ENCODE measurements around the gene DAPK3.

DAPK3 gene

DNA sequence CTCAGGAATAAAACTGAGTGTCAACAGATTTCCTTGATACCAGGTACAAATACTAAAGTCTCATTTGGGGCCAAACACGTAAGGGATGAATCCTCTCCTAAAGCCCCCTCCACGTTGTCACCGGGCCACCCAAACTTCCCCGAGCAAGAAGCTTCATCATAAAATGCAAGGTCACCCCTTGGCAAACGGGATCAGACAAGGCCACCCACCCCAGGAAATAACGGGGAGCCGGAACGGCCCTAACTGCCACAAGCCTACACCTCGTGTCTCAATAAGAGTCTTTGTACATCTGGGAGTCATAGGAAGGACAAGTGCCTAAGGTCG, 13.6 kb upstream of the DAPK3 start:
- peaks cover 47 to 48% (median 47%) of the 10 kb centered on the region in 3 donors for H3K36me3 ChIP-seq
- H3K9me3 ChIP-seq: no peaks in the 10 kb centered on the region
- H3K4me3 ChIP-seq: peak overlapping the region; percentile 75 to 89
- H3K27me3 ChIP-seq: no peaks in the 10 kb centered on the region
- H3K4me1 ChIP-seq: peaks cover 0 to 57% (median 43%) of the 10 kb centered on the region in 4 donors
- DNase-seq: no peak
- intact Hi-C loops (cut with DNase I; ENCODE audit: low total_unique reads): loop anchor here (10.0 kb wide), 2 partner anchors 140 to 200 kb away; partner anchors contain the start of genes ANKRD24, MAP2K2 and SIRT6
- peak overlapping the region; percentile 91 to 94 for H3K27ac ChIP-seq
- TF ChIP-seq, protein P1, sequence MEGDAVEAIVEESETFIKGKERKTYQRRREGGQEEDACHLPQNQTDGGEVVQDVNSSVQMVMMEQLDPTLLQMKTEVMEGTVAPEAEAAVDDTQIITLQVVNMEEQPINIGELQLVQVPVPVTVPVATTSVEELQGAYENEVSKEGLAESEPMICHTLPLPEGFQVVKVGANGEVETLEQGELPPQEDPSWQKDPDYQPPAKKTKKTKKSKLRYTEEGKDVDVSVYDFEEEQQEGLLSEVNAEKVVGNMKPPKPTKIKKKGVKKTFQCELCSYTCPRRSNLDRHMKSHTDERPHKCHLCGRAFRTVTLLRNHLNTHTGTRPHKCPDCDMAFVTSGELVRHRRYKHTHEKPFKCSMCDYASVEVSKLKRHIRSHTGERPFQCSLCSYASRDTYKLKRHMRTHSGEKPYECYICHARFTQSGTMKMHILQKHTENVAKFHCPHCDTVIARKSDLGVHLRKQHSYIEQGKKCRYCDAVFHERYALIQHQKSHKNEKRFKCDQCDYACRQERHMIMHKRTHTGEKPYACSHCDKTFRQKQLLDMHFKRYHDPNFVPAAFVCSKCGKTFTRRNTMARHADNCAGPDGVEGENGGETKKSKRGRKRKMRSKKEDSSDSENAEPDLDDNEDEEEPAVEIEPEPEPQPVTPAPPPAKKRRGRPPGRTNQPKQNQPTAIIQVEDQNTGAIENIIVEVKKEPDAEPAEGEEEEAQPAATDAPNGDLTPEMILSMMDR (IDR thresholded peaks at IDR 0.05): no peak

DNA sequence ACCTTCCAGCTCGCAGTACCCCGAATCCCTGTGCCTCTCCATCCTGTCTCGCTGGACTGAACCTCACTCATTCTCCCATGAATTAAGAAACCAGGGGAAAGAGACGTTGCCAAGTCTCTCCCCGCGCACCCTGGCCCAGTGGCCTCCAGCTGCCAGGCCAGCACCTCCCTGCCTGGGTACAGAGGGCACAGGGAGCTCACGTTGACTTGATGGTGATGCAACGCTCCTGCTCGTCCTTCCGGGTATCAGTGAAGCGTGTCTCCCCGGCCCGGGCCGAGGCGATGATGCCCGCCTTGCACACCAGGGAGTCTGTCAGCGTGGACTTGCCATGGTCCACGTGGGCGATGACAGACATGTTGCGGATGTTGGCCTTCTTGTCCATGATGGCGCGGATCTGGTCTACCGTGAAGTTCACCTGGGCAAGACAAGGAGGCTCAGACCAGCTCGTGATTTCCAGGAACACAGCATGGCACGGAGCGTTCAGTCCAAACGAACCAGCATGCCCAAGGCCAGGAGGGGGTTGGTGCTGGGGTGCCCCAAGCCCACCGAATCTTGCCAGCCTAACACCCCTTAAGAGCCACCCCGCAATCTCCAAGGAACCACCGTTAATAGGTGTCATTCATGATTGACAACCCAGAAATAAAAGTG, 13.2 kb upstream of the DAPK3 start:
- intact Hi-C loops (cut with DNase I; ENCODE audit: low total_unique reads): loop anchor here (10.0 kb wide), 2 partner anchors 141 to 201 kb away; partner anchors contain the start of genes ANKRD24, MAP2K2 and SIRT6
- Histone ChIP-seq H3K4me3 (peak overlapping the region; percentile 75 to 89), H3K36me3 (peaks cover 52 to 53% (median 52%) of the 10 kb centered on the region in 3 donors), H3K27ac (peak overlapping the region; percentile 91 to 94), H3K9me3 (no peaks in the 10 kb centered on the region), H3K4me1 (peaks cover 0 to 57% (median 43%) of the 10 kb centered on the region in 4 donors), H3K27me3 (no peaks in the 10 kb centered on the region)
- TF ChIP-seq, protein P1 (IDR thresholded peaks at IDR 0.05): no peak
- peak in 1 of 2 donors; percentile 69 for DNase-seq

DNA sequence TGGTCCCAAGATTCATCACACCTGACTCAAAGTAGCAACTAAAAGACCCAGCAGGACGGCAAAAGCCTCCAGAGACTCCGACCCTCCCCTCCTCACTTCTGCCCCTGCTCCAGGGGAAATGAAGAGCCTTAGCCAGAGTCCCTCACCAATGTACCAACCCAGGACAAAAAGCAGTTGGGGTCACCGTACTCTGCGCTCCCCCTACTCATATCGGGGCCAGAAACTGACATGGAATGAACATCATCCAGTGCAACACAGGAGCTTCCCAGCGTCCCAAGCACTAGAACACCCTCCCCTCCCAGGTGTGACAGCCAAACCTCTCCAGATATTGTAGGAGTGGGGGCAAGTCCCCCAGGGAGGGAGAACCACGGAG, 12.6 kb upstream of the DAPK3 start:
- Histone ChIP-seq H3K27ac (peak overlapping the region; percentile 91 to 94), H3K27me3 (no peaks in the 10 kb centered on the region), H3K9me3 (no peaks in the 10 kb centered on the region), H3K4me1 (peaks cover 0 to 57% (median 43%) of the 10 kb centered on the region in 4 donors), H3K36me3 (peaks cover 57 to 58% (median 57%) of the 10 kb centered on the region in 3 donors), H3K4me3 (peak overlapping the region; percentile 75 to 89)
- intact Hi-C loops (cut with DNase I; ENCODE audit: low total_unique reads): loop anchor here (10.0 kb wide), 2 partner anchors 141 to 201 kb away; partner anchors contain the start of genes ANKRD24, MAP2K2 and SIRT6
- no peak for DNase-seq
- TF ChIP-seq, protein P1 (IDR thresholded peaks at IDR 0.05): no peak

DNA sequence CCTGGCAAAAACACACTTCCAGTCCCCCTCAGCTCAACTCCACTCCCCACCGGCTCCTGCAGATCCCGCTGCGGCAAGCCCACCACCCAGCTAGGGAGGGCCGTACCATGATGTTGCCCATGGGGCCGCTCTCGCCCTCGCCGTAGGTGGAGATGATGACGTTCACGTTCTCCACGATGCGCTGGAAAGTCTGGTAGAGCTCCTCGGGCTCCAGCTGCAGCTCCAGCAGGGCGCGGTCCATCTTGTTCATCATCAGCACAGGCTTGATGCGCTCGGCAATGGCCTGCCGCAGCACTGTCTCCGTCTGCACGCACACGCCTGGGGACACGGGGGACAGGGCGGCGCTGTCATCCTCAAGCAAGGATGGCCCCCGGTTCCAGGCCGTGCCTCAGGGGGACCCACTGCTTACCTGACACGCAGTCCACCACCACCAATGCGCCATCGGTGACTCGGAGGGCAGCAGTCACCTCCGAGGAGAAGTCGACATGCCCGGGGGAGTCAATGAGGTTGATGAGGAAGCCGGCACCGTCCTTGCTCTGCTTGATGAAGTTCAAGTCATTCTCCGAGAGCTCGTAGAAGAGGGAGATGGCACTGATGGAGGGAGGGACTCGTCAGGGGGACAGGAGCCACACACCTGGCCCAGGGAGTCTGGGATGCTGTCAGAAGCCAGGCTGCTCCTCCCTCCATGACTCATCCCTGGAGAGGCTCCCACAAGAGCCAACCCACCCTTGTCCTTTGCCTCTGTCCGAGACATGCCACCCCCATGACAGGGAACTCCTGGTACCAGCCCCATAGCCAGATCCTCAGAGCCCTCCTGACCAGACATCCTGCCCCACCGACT, 12.0 kb upstream of the DAPK3 start:
- no peaks in the 10 kb centered on the region for H3K9me3 ChIP-seq
- TF ChIP-seq, protein P1 (IDR thresholded peaks at IDR 0.05): no peak
- peak overlapping the region in 1 of 2 donors; percentile 75 for H3K4me3 ChIP-seq
- peaks cover 63 to 64% (median 63%) of the 10 kb centered on the region in 3 donors for H3K36me3 ChIP-seq
- H3K4me1 ChIP-seq: peaks cover 0 to 53% (median 40%) of the 10 kb centered on the region in 4 donors
- DNase-seq: peak in 1 of 2 donors; percentile 67
- H3K27ac ChIP-seq: peak overlapping the region; percentile 91 to 94
- H3K27me3 ChIP-seq: no peaks in the 10 kb centered on the region
- intact Hi-C loops (cut with DNase I; ENCODE audit: low total_unique reads): loop anchor here (10.0 kb wide), 2 partner anchors 142 to 202 kb away; partner anchors contain the start of genes ANKRD24, MAP2K2 and SIRT6

DNA sequence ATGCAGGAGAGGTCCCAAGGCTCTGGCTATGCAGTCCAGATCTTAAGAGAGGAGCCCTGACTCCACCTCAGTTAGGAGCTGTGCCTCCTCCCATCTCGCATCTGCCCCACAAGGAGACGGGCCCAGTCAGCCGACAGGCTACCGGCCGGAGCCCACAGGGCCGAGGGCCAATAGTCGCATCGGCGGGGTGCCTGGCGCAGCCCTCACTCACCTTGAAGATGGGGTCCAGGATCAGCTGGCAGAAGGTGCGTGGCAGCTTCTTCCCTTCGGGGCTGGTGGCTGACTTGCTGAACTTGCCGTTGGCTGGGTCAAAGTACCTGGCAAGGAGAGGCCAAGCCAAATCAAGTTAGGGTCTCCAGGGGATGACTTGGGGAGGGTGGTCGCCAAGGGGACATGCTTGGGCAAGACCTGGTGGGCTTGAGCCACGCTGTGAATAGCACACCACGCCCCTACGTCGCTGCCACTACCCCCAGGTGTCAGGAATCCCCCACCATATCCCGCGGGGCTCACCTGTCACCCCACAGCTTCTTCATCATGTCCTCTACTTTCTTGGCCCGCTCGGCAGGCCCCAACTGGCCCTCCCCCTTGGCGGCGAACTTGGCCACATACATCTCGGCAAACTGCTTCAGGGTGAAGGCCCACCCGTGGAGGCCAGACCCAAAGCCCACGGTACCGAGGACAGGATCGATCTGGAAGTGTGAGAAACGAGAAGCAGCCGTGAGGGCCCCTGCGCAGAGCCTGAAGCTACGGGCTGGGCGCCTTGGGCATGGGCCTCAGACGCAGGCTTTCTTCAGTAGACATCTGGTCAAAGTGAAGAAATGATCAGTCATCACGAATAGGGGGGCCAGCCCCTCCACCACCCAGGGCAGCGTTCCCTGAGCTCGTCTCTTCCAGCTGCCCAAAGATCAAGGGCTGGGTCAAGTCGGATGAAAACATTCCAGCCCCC, 11.1 kb upstream of the DAPK3 start:
- TF ChIP-seq, protein P1 (IDR thresholded peaks at IDR 0.05): no peak
- Histone ChIP-seq H3K9me3 (no peaks in the 10 kb centered on the region), H3K27me3 (no peaks in the 10 kb centered on the region), H3K4me1 (peaks cover 0 to 44% (median 34%) of the 10 kb centered on the region in 4 donors), H3K4me3 (no peak overlapping the region), H3K36me3 (peaks cover 72 to 73% (median 73%) of the 10 kb centered on the region in 3 donors), H3K27ac (no peak overlapping the region)
- no peak for DNase-seq
- intact Hi-C loops (cut with DNase I; ENCODE audit: low total_unique reads): loop anchor here (10.0 kb wide), 2 partner anchors 143 to 203 kb away; partner anchors contain the start of genes ANKRD24, MAP2K2 and SIRT6
